Stomach (tissue), 4 donors: ENCODE data around the gene TRMT6.

Experiments
- POLR2A ChIP-seq, 4 donors: fragments of 450-650 bp; IDR thresholded peaks; one replicate each; pipeline ENCODE4 v1.6.1; 2016; ENCODE audit warnings: antibody characterized with exemption in 4 of 4, control low read depth in 2 of 4, mild to moderate bottlenecking in 1 of 4, moderate library complexity in 1 of 4
- TF ChIP-seq, protein P1 (sequence below), 7 experiments: fragments of 450-650 bp in 4 of 7; fragments of 200-600 bp in 3 of 7; sonication (generic) in 3 of 7; IDR thresholded peaks; one replicate each; pipeline ENCODE4 v1.5.1; 2016 to 2019; ENCODE audit warnings: antibody characterized with exemption in 7 of 7, control low read depth in 2 of 7, mild to moderate bottlenecking in 1 of 7

DNA sequence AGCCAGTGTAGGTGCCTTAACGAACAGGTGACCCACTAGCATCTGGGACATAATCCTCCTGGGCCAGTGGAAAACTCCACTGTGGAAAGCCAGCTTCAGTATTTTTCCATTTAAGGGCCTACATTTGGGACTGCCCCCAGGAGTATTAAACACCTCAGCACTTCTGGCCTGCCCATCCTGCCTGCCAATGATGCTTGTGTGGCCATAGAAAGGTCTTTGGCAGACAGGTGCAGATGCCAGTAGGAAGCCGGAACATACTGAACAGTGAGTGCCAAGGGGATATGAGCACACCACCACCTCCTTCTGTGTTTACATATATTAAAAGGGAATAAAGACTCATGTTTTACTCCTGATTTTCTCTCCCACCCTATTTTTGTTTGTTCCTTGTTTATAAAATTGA is 20.0 kb upstream of the TRMT6 start:
- TF ChIP-seq POLR2A (IDR thresholded peaks at IDR 0.05): no peak
- TF ChIP-seq, protein P1, sequence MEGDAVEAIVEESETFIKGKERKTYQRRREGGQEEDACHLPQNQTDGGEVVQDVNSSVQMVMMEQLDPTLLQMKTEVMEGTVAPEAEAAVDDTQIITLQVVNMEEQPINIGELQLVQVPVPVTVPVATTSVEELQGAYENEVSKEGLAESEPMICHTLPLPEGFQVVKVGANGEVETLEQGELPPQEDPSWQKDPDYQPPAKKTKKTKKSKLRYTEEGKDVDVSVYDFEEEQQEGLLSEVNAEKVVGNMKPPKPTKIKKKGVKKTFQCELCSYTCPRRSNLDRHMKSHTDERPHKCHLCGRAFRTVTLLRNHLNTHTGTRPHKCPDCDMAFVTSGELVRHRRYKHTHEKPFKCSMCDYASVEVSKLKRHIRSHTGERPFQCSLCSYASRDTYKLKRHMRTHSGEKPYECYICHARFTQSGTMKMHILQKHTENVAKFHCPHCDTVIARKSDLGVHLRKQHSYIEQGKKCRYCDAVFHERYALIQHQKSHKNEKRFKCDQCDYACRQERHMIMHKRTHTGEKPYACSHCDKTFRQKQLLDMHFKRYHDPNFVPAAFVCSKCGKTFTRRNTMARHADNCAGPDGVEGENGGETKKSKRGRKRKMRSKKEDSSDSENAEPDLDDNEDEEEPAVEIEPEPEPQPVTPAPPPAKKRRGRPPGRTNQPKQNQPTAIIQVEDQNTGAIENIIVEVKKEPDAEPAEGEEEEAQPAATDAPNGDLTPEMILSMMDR (IDR thresholded peaks at IDR 0.05): no peak
